ENCODE data around the gene IL17RB. TPM values are rescaled to one million over a fixed set of nuclear protein-coding genes. Genes with fewer than 3 reads are reported as not detected.

The IL17RB gene
- total RNA-seq, 1 donor from 2014 or later, result 11.1 TPM

- no peaks in the 10 kb centered on the region for H3K36me3 Mint-ChIP-seq (ENCODE audit: insufficient read depth)
- H3K27me3 Mint-ChIP-seq, result peaks cover 6% of the 10 kb centered on the region
- no peak overlapping the region for H3K4me3 Mint-ChIP-seq (ENCODE audit: low read depth)
- H3K4me1 Mint-ChIP-seq (ENCODE audit: low read depth), result no peaks in the 10 kb centered on the region
- TF ChIP-seq CTCF (IDR thresholded peaks at IDR 0.05; ENCODE audit: unreplicated experiment), result no peak
- no peak for DNase-seq (ENCODE audit: low spot score, unreplicated experiment)
- H3K9me3 Mint-ChIP-seq (ENCODE audit: low read depth), result no peaks in the 10 kb centered on the region
- no peak overlapping the region for H3K27ac Mint-ChIP-seq
Measured at GRCh38 chr3:53801319-53801718, 45.0 kb upstream of the IL17RB start.

DNA sequence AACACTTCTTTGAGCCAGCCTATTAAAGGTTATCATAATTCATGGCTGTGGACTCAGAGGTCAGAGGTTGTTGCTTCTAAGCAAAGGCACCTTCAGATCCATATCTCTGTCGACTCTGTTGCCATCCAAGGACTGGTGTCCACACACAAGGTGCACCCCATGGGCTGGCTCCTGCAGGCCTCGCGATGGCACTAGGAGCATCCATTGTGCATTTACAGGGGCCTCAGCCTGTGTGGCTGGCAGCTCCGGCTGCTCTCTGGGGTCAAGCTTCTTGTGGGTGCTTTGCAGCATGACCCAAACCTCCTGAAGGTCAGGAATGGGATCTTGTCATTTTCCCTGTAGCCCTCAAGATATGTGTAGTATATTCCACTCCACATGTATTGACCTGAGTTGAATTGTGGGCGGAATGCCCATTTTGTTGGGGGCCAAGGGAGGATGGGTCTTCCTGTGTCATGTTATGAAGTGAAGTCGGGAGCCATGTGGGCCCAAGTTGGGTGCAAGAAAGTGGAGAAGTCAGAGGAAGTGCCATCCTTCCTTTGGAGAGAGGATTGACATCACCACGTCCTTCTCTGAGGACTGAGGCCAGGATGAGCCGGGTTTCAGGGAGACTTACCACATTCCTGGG lies 44.0 kb upstream of the IL17RB start:
- no peaks in the 10 kb centered on the region for H3K9me3 Mint-ChIP-seq (ENCODE audit: low read depth)
- DNase-seq (ENCODE audit: low spot score, unreplicated experiment), result no peak
- H3K36me3 Mint-ChIP-seq (ENCODE audit: insufficient read depth), result no peaks in the 10 kb centered on the region
- no peak for TF ChIP-seq CTCF (IDR thresholded peaks at IDR 0.05; ENCODE audit: unreplicated experiment)
- H3K27ac Mint-ChIP-seq, result no peak overlapping the region
- H3K4me3 Mint-ChIP-seq (ENCODE audit: low read depth), result no peak overlapping the region
- peaks cover 6% of the 10 kb centered on the region for H3K27me3 Mint-ChIP-seq
- peaks cover 6% of the 10 kb centered on the region for H3K4me1 Mint-ChIP-seq (ENCODE audit: low read depth)

DNA sequence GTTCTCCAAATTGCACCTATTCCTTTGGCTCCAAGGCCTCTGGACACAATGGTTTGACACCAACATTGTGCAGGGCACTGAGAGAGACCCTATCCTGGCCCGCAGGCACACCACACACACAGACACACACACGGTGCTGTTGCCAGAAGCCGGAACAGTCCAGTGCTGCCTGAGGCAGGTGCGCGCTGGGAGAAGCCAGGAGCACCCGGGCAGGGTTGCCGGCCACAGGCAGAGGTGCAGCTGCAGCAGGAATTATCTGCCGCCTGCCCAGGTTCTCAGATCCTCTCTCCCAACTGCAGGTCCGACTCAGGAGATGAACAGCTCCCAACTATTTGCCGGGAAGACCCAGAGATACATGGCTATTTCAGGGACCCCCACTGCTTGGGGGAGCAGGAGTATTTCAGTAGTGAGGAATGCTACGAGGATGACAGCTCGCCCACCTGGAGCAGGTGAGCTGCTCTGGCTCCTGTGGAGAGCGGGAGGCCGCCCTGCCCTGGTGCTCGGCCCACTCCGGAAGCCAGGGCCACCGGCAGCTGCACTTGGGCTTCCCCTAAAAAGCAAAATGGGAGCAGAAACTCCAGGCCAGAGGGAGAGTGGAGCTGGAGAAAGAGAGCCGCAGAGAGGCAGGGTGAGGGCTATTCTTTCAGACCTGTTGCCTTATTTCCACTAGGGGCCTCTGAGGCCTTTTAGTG lies 43.1 kb upstream of the IL17RB start:
- Mint-ChIP-seq H3K4me3 (ENCODE audit: low read depth) (no peak overlapping the region), H3K27ac (no peak overlapping the region), H3K9me3 (ENCODE audit: low read depth) (no peaks in the 10 kb centered on the region), H3K4me1 (ENCODE audit: low read depth) (peaks cover 9% of the 10 kb centered on the region), H3K27me3 (peaks cover 6% of the 10 kb centered on the region), H3K36me3 (ENCODE audit: insufficient read depth) (no peaks in the 10 kb centered on the region)
- DNase-seq (ENCODE audit: low spot score, unreplicated experiment), result no peak
- TF ChIP-seq CTCF (IDR thresholded peaks at IDR 0.05; ENCODE audit: unreplicated experiment), result peak; percentile 9

GRCh38 chr3:53803816-53804695 lies 42.3 kb upstream of the IL17RB start:
- Mint-ChIP-seq H3K36me3 (ENCODE audit: insufficient read depth) (no peaks in the 10 kb centered on the region), H3K9me3 (ENCODE audit: low read depth) (no peaks in the 10 kb centered on the region), H3K4me1 (ENCODE audit: low read depth) (peaks cover 9% of the 10 kb centered on the region), H3K4me3 (ENCODE audit: low read depth) (no peak overlapping the region), H3K27me3 (peaks cover 6% of the 10 kb centered on the region), H3K27ac (no peak overlapping the region)
- DNase-seq (ENCODE audit: low spot score, unreplicated experiment), result no peak
- TF ChIP-seq CTCF (IDR thresholded peaks at IDR 0.05; ENCODE audit: unreplicated experiment), result no peak
